ENCODE measurements around the gene ZMIZ1. TPM values are rescaled to one million over a fixed set of nuclear protein-coding genes. Genes with fewer than 3 reads are reported as not detected.
A peak's percentile ranks its signal among the peaks of the same experiment; 100 is the strongest.

The ZMIZ1 gene
- total RNA-seq, 6 donors from 2014 or later, result 51.0 to 99.2 (median 91.8) TPM

DNA sequence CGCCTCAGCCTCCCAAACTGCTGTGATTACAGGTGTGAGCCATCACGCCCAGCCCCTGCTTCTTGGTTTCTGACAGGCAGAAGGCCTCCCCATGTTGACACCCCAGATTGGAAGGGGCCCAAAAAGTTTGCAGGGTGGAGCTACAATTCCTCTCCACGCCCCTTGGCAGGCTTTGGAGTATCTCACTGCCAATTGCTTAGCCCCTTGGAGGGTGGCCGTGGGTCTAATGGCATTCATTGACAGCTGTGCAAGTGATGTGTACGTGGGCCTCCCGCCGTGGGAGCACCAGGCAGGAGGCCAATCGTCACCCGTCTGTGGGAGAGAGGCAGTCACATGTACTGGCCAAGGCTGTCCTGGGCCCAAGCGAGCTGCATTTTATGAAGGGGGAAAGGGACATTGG lies 204.8 kb downstream of the ZMIZ1 start:
- DNase-seq (peak in 1 of 2 donors; percentile 52), ATAC-seq (ENCODE audit: low FRiP score in 2 of 2) (peak in 1 of 2 donors; percentile 0)
- H3K4me3 ChIP-seq, result no peak overlapping the region
- WGBS, 2 donors, result 71 to 76% methylated on average over 9 to 10 of the region's 10 CpGs
- H3K27ac ChIP-seq, result peak overlapping the region; percentile 68 to 76 (median 72)
- no peaks in the 10 kb centered on the region for H3K27me3 ChIP-seq
- no peaks in the 10 kb centered on the region for H3K9me3 ChIP-seq
- H3K36me3 ChIP-seq, result peaks cover 0 to 23% (median 14%) of the 10 kb centered on the region in 4 donors
- no peak for TF ChIP-seq POLR2AphosphoS5 (IDR thresholded peaks at IDR 0.05)
- TF ChIP-seq, protein P1, sequence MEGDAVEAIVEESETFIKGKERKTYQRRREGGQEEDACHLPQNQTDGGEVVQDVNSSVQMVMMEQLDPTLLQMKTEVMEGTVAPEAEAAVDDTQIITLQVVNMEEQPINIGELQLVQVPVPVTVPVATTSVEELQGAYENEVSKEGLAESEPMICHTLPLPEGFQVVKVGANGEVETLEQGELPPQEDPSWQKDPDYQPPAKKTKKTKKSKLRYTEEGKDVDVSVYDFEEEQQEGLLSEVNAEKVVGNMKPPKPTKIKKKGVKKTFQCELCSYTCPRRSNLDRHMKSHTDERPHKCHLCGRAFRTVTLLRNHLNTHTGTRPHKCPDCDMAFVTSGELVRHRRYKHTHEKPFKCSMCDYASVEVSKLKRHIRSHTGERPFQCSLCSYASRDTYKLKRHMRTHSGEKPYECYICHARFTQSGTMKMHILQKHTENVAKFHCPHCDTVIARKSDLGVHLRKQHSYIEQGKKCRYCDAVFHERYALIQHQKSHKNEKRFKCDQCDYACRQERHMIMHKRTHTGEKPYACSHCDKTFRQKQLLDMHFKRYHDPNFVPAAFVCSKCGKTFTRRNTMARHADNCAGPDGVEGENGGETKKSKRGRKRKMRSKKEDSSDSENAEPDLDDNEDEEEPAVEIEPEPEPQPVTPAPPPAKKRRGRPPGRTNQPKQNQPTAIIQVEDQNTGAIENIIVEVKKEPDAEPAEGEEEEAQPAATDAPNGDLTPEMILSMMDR (IDR thresholded peaks at IDR 0.05), result no peak
- no peak for TF ChIP-seq EP300 (IDR thresholded peaks at IDR 0.05)
- no peak for TF ChIP-seq POLR2A (IDR thresholded peaks at IDR 0.05)
- H3K4me1 ChIP-seq, result peaks cover 44 to 62% (median 52%) of the 10 kb centered on the region in 4 donors

DNA sequence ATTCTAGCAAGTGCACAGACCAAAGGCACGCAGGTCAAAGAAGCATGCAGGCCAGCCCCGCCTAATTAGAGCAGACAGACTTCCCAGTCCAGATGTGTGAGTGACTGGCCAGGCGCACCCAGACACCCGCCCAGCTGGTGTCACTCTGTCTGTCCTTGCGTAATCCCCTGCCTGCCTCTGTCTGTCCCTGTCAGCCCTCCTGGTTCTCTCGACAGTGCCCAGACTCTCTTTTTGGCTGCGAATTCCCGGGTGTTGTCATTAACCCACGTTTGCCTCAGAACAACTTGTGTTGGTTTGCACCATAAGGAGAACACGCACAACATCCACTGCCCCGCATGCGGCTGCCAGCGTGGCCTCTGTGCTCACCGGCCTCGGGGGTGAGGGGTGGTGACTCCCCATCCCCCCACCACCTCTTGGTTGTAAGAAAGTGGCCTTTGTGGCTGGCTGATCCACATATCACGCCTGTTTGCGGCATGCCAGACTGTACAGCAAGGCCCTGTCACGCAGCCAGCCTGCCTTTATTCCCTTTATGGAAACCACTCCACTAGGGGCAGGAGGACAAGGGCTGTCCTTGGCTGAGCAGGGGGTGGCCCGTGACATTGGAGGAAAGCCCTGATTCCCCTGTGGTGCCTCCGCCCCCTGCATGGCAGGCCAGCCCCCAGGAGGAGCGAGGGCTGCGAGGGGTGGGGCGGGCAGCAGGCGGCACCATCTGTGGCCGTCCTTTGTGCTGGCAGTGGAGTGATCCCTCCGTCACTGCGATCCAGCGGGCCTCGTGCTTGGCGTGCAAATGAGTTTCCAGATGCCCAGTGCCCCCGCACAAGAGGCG lies 205.7 kb downstream of the ZMIZ1 start:
- peak; percentile 54 to 88 for ATAC-seq (ENCODE audit: low FRiP score in 2 of 2)
- peak; percentile 75 to 80 for TF ChIP-seq POLR2AphosphoS5 (IDR thresholded peaks at IDR 0.05)
- TF ChIP-seq EP300 (IDR thresholded peaks at IDR 0.05), result peak in 2 of 4 donors; percentile 12 to 34
- TF ChIP-seq, protein P1 (IDR thresholded peaks at IDR 0.05), result peak in 1 of 6 experiments; percentile 28
- TF ChIP-seq POLR2A (IDR thresholded peaks at IDR 0.05), result no peak
- 58 to 65% methylated on average over 17 to 32 of the region's 32 CpGs for WGBS, 2 donors
- Histone ChIP-seq H3K27me3 (no peaks in the 10 kb centered on the region), H3K4me3 (no peak overlapping the region), H3K4me1 (peaks cover 39 to 53% (median 45%) of the 10 kb centered on the region in 4 donors), H3K27ac (peak overlapping the region; percentile 68 to 76 (median 72)), H3K36me3 (peaks cover 0 to 25% (median 19%) of the 10 kb centered on the region in 4 donors), H3K9me3 (no peaks in the 10 kb centered on the region)
- peak; percentile 84 to 86 for DNase-seq

DNA sequence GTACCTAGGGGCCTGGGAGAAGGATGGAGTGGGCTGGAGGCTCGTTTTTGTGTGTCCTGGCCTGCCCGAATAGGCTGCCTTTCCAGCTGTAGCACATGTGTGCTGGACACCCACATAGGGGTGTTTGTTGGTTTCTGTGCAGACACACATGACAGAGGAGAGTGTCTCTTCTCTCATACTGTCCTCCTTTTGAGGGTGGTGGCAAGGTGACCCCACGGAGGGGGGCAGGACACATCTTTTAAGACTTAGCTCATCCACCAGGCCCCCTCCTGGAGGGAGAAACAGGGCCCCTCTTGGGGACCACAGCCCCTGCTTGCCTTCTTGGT lies 206.3 kb downstream of the ZMIZ1 start:
- Histone ChIP-seq H3K4me3 (no peak overlapping the region), H3K27me3 (no peaks in the 10 kb centered on the region), H3K36me3 (peaks cover 0 to 28% (median 18%) of the 10 kb centered on the region in 4 donors), H3K27ac (peak overlapping the region; percentile 51 to 76 (median 71)), H3K4me1 (peaks cover 35 to 47% (median 40%) of the 10 kb centered on the region in 4 donors), H3K9me3 (no peaks in the 10 kb centered on the region)
- TF ChIP-seq POLR2AphosphoS5 (IDR thresholded peaks at IDR 0.05) (no peak), POLR2A (IDR thresholded peaks at IDR 0.05) (no peak), EP300 (IDR thresholded peaks at IDR 0.05) (no peak)
- TF ChIP-seq, protein P1 (IDR thresholded peaks at IDR 0.05), result no peak
- ATAC-seq (ENCODE audit: low FRiP score in 2 of 2), result no peak
- WGBS, 2 donors, result 78% methylated on average over 3 of the region's 3 CpGs; no CpG with 5 or more reads in 1 of the 2 donors
- DNase-seq, result no peak

DNA sequence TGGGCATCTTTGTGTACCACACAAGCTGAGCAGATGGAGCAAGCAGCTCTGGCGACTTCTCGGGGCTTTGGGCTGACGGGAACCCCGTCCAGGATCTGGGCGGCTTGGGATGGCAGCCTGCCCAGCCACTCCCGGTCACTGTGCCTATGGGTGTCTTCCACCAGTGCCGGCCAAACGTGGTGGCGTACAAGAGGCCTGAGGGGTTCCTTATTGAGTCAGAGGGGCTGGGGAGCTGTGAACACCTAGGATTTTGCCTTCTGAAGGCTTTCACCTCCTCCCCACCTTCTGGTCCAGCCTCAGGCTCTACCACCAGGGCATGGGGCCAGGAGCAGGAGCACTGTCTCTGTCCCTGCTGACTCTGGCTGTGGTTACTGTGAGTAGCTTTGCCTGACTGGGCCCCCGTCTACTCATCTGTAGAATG lies 206.7 kb downstream of the ZMIZ1 start:
- Histone ChIP-seq H3K4me3 (no peak overlapping the region), H3K27me3 (no peaks in the 10 kb centered on the region), H3K4me1 (peaks cover 32 to 44% (median 37%) of the 10 kb centered on the region in 4 donors), H3K9me3 (no peaks in the 10 kb centered on the region), H3K27ac (peak overlapping the region; percentile 51 to 76 (median 71)), H3K36me3 (peaks cover 0 to 31% (median 20%) of the 10 kb centered on the region in 4 donors)
- DNase-seq, result no peak
- ATAC-seq (ENCODE audit: low FRiP score in 2 of 2), result peak in 1 of 2 donors; percentile 22
- WGBS, 2 donors, result 67 to 68% methylated on average over 4 to 10 of the region's 10 CpGs
- TF ChIP-seq, protein P1 (IDR thresholded peaks at IDR 0.05), result no peak
- TF ChIP-seq POLR2A (IDR thresholded peaks at IDR 0.05), result no peak
- TF ChIP-seq EP300 (IDR thresholded peaks at IDR 0.05), result no peak
- no peak for TF ChIP-seq POLR2AphosphoS5 (IDR thresholded peaks at IDR 0.05)
